Measurements from ENCODE around the gene ATP8B3. TPM values are rescaled to one million over a fixed set of nuclear protein-coding genes. Genes with fewer than 3 reads are reported as not detected.

The ATP8B3 gene
- total RNA-seq, 4 donors from 2014 or later, result 0.09 to 0.24 TPM; not detected in 2

DNA sequence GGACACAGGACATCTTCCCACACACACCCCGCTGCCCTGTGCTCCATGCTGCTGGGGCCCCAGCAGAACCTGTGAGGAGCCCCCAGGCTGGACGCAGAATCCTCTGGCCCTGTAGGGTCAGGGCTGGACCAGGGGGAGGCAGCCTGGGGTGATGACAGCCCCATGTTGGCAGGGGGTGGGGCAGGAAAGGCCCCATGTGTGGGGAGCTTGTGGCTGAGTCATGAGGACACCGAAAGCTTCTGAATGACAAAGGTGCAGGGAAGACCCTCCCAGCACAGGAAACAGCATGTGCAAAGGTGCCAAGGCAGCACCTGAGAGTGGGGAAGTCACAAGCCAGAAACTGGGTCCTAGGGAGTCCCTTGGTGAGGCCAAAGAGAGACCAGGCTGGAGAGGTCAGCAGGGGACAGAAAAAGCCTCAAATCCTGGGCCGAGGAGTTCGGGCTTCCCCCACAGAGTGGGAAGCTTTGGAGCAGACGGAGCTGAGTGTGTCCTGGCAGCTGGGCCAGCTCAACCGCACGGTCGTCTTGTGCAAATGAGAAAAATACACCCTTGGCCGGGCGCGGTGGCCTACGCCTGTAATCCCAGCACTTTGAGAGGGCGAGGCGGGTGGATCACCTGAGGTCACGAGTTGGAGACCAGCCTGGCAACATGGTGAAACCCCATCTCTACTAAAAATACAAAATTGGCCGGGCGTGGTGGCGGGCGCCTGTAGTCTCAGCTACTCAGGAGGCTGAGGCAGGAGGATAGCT lies 17.5 kb downstream of the ATP8B3 start:
- ATAC-seq (no peak), DNase-seq (no peak)
- in situ Hi-C loops (cut with MboI; ENCODE audit: low sequenced_read_pairs in 4 of 4) (no loop called here), intact Hi-C loops (cut with DNase I; ENCODE audit: low total_unique reads) (no loop called here)
- Histone ChIP-seq H3K27ac (no peak overlapping the region), H3K36me3 (no peaks in the 10 kb centered on the region), H3K9me3 (no peaks in the 10 kb centered on the region), H3K27me3 (peaks cover 8 to 28% (median 23%) of the 10 kb centered on the region in 3 donors), H3K4me1 (no peaks in the 10 kb centered on the region), H3K4me3 (no peak overlapping the region)
- no peak for TF ChIP-seq POLR2A (IDR thresholded peaks at IDR 0.05)
- no peak for TF ChIP-seq CTCF (IDR thresholded peaks at IDR 0.05 in 4 of 5, conservative IDR thresholded peaks at IDR 0.05 in 1 of 5)

DNA sequence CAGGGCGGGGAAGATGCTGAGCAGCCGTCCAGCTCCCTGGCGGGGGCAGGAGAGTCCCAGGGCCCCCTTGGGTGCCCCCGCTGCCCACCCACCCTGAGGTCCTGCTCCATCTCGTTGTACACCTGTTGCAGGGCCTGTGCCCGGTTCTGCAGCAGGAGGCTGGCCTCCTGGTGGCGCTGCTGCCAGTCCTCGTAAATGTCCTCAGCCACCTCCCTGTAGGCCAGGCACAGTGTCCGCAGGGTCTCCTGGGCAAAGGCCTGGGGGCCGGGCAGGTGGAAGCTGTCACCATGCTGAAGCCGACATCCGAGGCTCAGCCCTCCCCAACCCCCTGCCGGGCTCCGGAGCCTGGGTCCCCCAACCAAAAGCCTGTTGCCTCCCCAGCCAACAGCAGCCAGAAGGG lies 20.2 kb downstream of the ATP8B3 start:
- no peaks in the 10 kb centered on the region for H3K9me3 ChIP-seq
- DNase-seq (no peak), ATAC-seq (no peak)
- in situ Hi-C loops (cut with MboI; ENCODE audit: low sequenced_read_pairs in 4 of 4) (no loop called here), intact Hi-C loops (cut with DNase I; ENCODE audit: low total_unique reads) (no loop called here)
- no peak for TF ChIP-seq CTCF (IDR thresholded peaks at IDR 0.05 in 4 of 5, conservative IDR thresholded peaks at IDR 0.05 in 1 of 5)
- H3K4me1 ChIP-seq, result no peaks in the 10 kb centered on the region
- H3K4me3 ChIP-seq, result no peak overlapping the region
- H3K27ac ChIP-seq, result no peak overlapping the region
- H3K27me3 ChIP-seq, result peaks cover 16 to 36% (median 33%) of the 10 kb centered on the region in 3 donors
- no peaks in the 10 kb centered on the region for H3K36me3 ChIP-seq

DNA sequence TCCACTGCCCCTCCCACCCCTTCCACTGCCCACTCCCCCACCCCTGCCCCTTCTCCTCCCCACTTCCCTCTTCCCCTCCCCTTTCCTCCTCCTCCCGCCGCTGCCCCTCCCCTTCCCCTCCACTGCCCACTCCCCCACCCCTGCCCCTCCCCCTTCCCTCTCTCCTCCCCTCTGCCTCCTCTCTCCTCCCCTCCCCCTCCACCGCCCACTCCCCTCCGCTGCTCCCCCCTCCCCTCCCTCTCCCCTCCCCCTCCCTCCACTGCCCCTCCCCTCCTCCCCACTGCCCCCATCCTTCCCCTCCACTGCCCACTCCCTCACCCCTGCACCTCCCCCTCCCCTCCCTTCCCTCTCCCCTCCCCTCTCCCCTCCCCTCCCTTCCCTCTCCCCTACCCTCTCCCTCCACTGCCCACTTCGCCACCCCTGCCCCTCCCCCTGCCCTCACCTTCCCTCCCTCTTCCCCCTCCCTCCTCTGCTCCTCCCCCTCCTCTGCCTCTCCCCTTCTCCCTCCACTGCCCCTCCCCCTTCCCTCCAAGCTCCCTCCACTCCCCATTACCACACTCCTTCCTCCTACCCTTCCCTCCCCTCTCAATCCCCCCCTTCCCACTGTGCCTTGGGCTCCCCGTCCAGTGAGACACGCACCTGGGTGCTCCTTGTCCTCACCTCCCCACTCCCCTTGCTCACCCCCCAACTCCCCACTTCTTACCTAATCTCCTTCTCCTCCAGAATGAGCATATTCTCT lies 21.9 kb downstream of the ATP8B3 start:
- ATAC-seq, result no peak
- DNase-seq, result no peak
- in situ Hi-C loops (cut with MboI; ENCODE audit: low sequenced_read_pairs in 4 of 4), result no loop called here
- H3K4me1 ChIP-seq, result no peaks in the 10 kb centered on the region
- H3K27ac ChIP-seq, result no peak overlapping the region
- intact Hi-C loops (cut with DNase I; ENCODE audit: low total_unique reads), result no loop called here
- TF ChIP-seq CTCF (IDR thresholded peaks at IDR 0.05 in 4 of 5, conservative IDR thresholded peaks at IDR 0.05 in 1 of 5) (no peak), POLR2A (IDR thresholded peaks at IDR 0.05) (no peak)
- H3K27me3 ChIP-seq, result peaks cover 12 to 25% (median 24%) of the 10 kb centered on the region in 3 donors
- peak overlapping the region in 1 of 4 donors; percentile 16 for H3K4me3 ChIP-seq
- no peaks in the 10 kb centered on the region for H3K9me3 ChIP-seq
- no peaks in the 10 kb centered on the region for H3K36me3 ChIP-seq

GRCh38 chr19:1789261-1790041 lies 22.6 kb downstream of the ATP8B3 start:
- no peak for ATAC-seq
- peaks cover 14 to 25% (median 25%) of the 10 kb centered on the region in 3 donors for H3K27me3 ChIP-seq

More at GRCh38 chr19:1789261-1790041, 22.6 kb downstream of the ATP8B3 start:
- Histone ChIP-seq H3K36me3 (no peaks in the 10 kb centered on the region), H3K27ac (no peak overlapping the region), H3K9me3 (no peaks in the 10 kb centered on the region), H3K4me1 (no peaks in the 10 kb centered on the region), H3K4me3 (peak overlapping the region in 1 of 4 donors; percentile 16)
- in situ Hi-C loops (cut with MboI; ENCODE audit: low sequenced_read_pairs in 4 of 4) (no loop called here), intact Hi-C loops (cut with DNase I; ENCODE audit: low total_unique reads) (no loop called here)
- TF ChIP-seq POLR2A (IDR thresholded peaks at IDR 0.05), result no peak
- TF ChIP-seq CTCF (IDR thresholded peaks at IDR 0.05 in 4 of 5, conservative IDR thresholded peaks at IDR 0.05 in 1 of 5), result no peak
- no peak for DNase-seq
